ENCODE data around the gene AGO4. TPM values are rescaled to one million over a fixed set of nuclear protein-coding genes. Genes with fewer than 3 reads are reported as not detected.

The AGO4 gene
- total RNA-seq, 1 experiment from 2014 or later: 12.8 TPM

GRCh38 chr1:35863881-35864625 lies 56.2 kb downstream of the AGO4 start:
- DNase-seq: no peak
- Mint-ChIP-seq H3K36me3 (ENCODE audit: insufficient read depth in 1 of 3, low read depth in 3 of 3) (no peaks in the 10 kb centered on the region), H3K27me3 (ENCODE audit: low read depth) (no peaks in the 10 kb centered on the region), H3K4me3 (no peak overlapping the region), H3K27ac (no peak overlapping the region), H3K9me3 (no peaks in the 10 kb centered on the region), H3K4me1 (peaks cover 0 to 3% of the 10 kb centered on the region in 2 experiments; a peak in 1 of 4 replicates)
- Histone ChIP-seq H2BK5ac (ENCODE audit: insufficient read length, low read length) (no peak overlapping the region), H2AFZ (ENCODE audit: low read length) (no peak overlapping the region), H3K56ac (ENCODE audit: insufficient read length, low read depth, low read length) (no peak overlapping the region), H2BK120ac (ENCODE audit: low read depth, low read length, poor library complexity, severe bottlenecking) (no peak overlapping the region), H3K18ac (ENCODE audit: insufficient read length, low read depth, low read length) (no peak overlapping the region), H2BK12ac (ENCODE audit: insufficient read length, low read depth, low read length) (no peak overlapping the region), H2BK15ac (ENCODE audit: low read depth, low read length) (no peak overlapping the region), H3K79me2 (ENCODE audit: insufficient read depth, low read length) (no peaks in the 10 kb centered on the region), H4K5ac (ENCODE audit: insufficient read length, low read depth, low read length) (no peak overlapping the region), H3K14ac (ENCODE audit: insufficient read depth, low read length) (no peak overlapping the region), H2BK20ac (ENCODE audit: low read depth, low read length, poor library complexity, severe bottlenecking) (no peak overlapping the region), H4K91ac (ENCODE audit: insufficient read length, low read depth, low read length) (no peak overlapping the region), H3K4me1 (ENCODE audit: insufficient read depth, low read length) (no peaks in the 10 kb centered on the region), H4K20me1 (ENCODE audit: control insufficient read depth, insufficient read depth, insufficient read length) (no peaks in the 10 kb centered on the region), H2AK5ac (ENCODE audit: insufficient read length, low read length) (no peak overlapping the region), H3K4me2 (ENCODE audit: insufficient read depth, insufficient read length, low read length) (no peak overlapping the region), H3K27me3 (ENCODE audit: insufficient read depth, low read length) (no peaks in the 10 kb centered on the region), H4K8ac (replicated peaks; ENCODE audit: insufficient read length, low read depth, low read length) (no peak overlapping the region), H3K4ac (ENCODE audit: low read depth, low read length) (no peak overlapping the region), H3K27ac (ENCODE audit: insufficient read length, low read depth, low read length) (no peak overlapping the region), H3K79me1 (ENCODE audit: insufficient read depth, low read depth, low read length, poor library complexity, severe bottlenecking) (no peaks in the 10 kb centered on the region), H3T11ph (ENCODE audit: low read length) (no peak overlapping the region), H3K9me3 (ENCODE audit: control insufficient read depth, low read depth, low read length) (no peaks in the 10 kb centered on the region), H3K23ac (ENCODE audit: insufficient read length, low read depth, low read length) (no peak overlapping the region), H3K9ac (ENCODE audit: extremely low read depth, insufficient read length, low read length) (no peak overlapping the region), H3K23me2 (ENCODE audit: insufficient read length, low read depth, low read length, poor library complexity, severe bottlenecking) (no peaks in the 10 kb centered on the region)
- no CpG with 5 or more reads among the region's 3 CpGs for WGBS (ENCODE audit: extremely low coverage, insufficient read length, low lambda C conversion rate)
- no peak for TF ChIP-seq CTCF (conservative IDR thresholded peaks at IDR 0.05)

All from H9 (cell line).